Measurements from ENCODE around the gene MAP3K7. TPM values are rescaled to one million over a fixed set of nuclear protein-coding genes. Genes with fewer than 3 reads are reported as not detected.

Gene MAP3K7
- total RNA-seq, 2 experiments from 2014 or later, result 9.0 to 9.3 TPM

DNA sequence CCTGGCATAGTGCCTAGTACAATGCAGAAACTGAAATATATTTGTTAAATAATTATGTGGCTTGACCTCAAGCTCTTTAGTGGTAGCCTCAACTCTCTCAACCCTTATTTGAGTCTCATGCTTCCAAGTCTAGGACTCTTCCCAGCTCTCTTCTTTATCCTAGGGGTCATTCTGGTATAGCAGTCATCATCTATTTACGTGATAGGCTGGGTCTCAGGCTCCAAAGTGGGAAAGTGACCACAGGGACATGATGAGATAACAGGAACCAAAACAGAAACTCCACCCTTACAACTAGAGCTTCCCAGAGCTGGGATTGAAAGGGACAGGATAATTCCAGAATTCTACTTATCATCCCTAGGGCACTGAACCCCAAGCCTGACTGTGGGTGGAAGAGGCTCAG, 17.7 kb upstream of the MAP3K7 start:
- Mint-ChIP-seq H3K9me3 (no peaks in the 10 kb centered on the region), H3K4me3 (no peak overlapping the region), H3K27me3 (peaks cover 52% of the 10 kb centered on the region), H3K27ac (no peak overlapping the region), H3K36me3 (ENCODE audit: low read depth) (no peaks in the 10 kb centered on the region), H3K4me1 (ENCODE audit: low read depth) (no peaks in the 10 kb centered on the region)
- H3K4me1 ChIP-seq (ENCODE audit: insufficient read depth, low read length), result no peaks in the 10 kb centered on the region
- H3K36me3 ChIP-seq (ENCODE audit: insufficient read depth, low read length), result no peaks in the 10 kb centered on the region
- POLR2A ChIA-PET, result no interaction called here
- intact Hi-C loops (cut with DNase I, micrococcal nuclease), result no loop called here
- ATAC-seq (ENCODE audit: poor library complexity) (no peak), DNase-seq (no peak)
- TF ChIP-seq, protein P1, sequence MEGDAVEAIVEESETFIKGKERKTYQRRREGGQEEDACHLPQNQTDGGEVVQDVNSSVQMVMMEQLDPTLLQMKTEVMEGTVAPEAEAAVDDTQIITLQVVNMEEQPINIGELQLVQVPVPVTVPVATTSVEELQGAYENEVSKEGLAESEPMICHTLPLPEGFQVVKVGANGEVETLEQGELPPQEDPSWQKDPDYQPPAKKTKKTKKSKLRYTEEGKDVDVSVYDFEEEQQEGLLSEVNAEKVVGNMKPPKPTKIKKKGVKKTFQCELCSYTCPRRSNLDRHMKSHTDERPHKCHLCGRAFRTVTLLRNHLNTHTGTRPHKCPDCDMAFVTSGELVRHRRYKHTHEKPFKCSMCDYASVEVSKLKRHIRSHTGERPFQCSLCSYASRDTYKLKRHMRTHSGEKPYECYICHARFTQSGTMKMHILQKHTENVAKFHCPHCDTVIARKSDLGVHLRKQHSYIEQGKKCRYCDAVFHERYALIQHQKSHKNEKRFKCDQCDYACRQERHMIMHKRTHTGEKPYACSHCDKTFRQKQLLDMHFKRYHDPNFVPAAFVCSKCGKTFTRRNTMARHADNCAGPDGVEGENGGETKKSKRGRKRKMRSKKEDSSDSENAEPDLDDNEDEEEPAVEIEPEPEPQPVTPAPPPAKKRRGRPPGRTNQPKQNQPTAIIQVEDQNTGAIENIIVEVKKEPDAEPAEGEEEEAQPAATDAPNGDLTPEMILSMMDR (IDR thresholded peaks at IDR 0.05), result no peak
- H3K9me3 ChIP-seq (ENCODE audit: control insufficient read depth in 1 of 2, insufficient read depth in 1 of 2, low read length in 2 of 2), result no peaks in the 10 kb centered on the region
- no peak overlapping the region for H3K27ac ChIP-seq (ENCODE audit: low read depth in 1 of 2, low read length in 2 of 2)
- CTCF ChIA-PET, result no interaction called here
- H3K4me3 ChIP-seq (ENCODE audit: low read length), result no peak overlapping the region
- peaks cover 0 to 11% of the 10 kb centered on the region in 2 experiments for H3K27me3 ChIP-seq (ENCODE audit: control insufficient read depth in 1 of 2, insufficient read depth in 2 of 2, low read length in 2 of 2)

DNA sequence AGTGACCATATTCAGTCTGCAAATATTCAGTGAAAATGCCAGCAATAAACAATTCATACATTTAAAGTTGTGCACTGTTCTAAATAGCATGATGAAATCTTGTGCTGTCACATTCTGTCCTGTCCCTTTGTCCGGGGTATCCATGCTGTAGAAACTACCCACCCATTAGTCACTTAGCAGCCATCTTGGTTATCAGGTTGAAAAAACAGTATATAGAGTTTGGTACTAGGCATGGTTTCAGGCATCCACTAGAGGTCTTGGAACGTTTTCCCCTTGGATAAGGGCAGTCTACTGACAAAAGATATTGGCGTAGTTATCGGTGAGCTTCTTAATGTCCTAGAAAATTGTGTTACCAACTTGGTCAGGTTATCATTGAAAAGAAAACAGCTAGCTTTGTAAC, 12.3 kb upstream of the MAP3K7 start:
- Mint-ChIP-seq H3K4me1 (ENCODE audit: low read depth) (no peaks in the 10 kb centered on the region), H3K4me3 (no peak overlapping the region), H3K9me3 (no peaks in the 10 kb centered on the region), H3K36me3 (ENCODE audit: low read depth) (no peaks in the 10 kb centered on the region), H3K27ac (no peak overlapping the region), H3K27me3 (peaks cover 59% of the 10 kb centered on the region)
- ATAC-seq (ENCODE audit: poor library complexity) (no peak), DNase-seq (no peak)
- Histone ChIP-seq H3K36me3 (ENCODE audit: insufficient read depth, low read length) (no peaks in the 10 kb centered on the region), H3K27me3 (ENCODE audit: control insufficient read depth in 1 of 2, insufficient read depth in 2 of 2, low read length in 2 of 2) (peaks cover 10 to 26% of the 10 kb centered on the region in 2 experiments), H3K4me1 (ENCODE audit: insufficient read depth, low read length) (no peaks in the 10 kb centered on the region), H3K4me3 (ENCODE audit: low read length) (no peak overlapping the region), H3K27ac (ENCODE audit: low read depth in 1 of 2, low read length in 2 of 2) (no peak overlapping the region), H3K9me3 (ENCODE audit: control insufficient read depth in 1 of 2, insufficient read depth in 1 of 2, low read length in 2 of 2) (no peaks in the 10 kb centered on the region)
- TF ChIP-seq, protein P1 (IDR thresholded peaks at IDR 0.05), result no peak
- ChIA-PET CTCF (interaction anchor here (0.9 to 1.3 kb wide), 2 partner anchors 10 to 12 kb away, joined by 4 read pairs; partner anchors contain the start of gene MAP3K7), POLR2A (no interaction called here)
- intact Hi-C loops (cut with DNase I, micrococcal nuclease), result no loop called here

DNA sequence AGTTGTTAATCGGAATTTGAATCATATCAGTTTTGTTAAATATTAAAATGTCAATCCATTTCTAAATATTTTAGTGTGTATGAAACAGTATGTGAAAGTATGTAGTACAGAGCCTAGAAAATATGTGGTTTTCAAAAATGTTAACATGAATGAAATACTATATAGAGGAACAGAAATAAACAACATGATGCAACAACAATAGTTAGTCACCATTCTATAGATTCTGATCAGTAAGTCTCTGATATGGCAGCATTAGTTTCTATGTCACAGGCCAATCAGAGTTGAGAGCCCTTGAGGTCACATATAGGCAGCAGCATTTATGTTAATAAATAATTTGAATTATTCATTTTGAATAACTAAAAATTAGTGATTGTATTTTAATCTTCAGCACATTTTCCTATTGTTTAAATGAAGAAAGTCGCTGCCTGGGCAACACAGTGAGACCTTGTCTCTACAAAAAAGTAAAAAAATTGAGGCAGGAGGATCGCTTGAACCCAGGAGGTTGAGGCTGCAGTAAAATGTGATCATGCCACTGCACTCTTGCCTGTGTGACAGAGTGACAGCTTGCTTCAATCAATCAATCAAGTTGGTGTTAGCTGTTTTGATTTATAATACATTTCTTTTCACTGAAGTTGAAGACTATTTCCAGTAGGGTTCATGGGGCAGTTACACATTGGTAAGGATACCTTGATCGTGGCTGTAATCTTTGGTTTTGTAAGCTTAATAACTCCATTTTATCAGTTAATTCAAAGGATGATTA, 11.5 kb upstream of the MAP3K7 start:
- POLR2A ChIA-PET, result no interaction called here
- no peak overlapping the region for H3K4me3 ChIP-seq (ENCODE audit: low read length)
- Mint-ChIP-seq H3K4me3 (no peak overlapping the region), H3K27me3 (peaks cover 60% of the 10 kb centered on the region), H3K27ac (no peak overlapping the region), H3K36me3 (ENCODE audit: low read depth) (no peaks in the 10 kb centered on the region), H3K9me3 (no peaks in the 10 kb centered on the region), H3K4me1 (ENCODE audit: low read depth) (no peaks in the 10 kb centered on the region)
- ATAC-seq (ENCODE audit: poor library complexity), result no peak
- peaks cover 15 to 31% of the 10 kb centered on the region in 2 experiments for H3K27me3 ChIP-seq (ENCODE audit: control insufficient read depth in 1 of 2, insufficient read depth in 2 of 2, low read length in 2 of 2)
- TF ChIP-seq, protein P1 (IDR thresholded peaks at IDR 0.05), result no peak
- no peaks in the 10 kb centered on the region for H3K9me3 ChIP-seq (ENCODE audit: control insufficient read depth in 1 of 2, insufficient read depth in 1 of 2, low read length in 2 of 2)
- H3K4me1 ChIP-seq (ENCODE audit: insufficient read depth, low read length), result no peaks in the 10 kb centered on the region
- CTCF ChIA-PET, result interaction anchor here (0.9 to 1.3 kb wide), 2 partner anchors 11 kb away, joined by 4 read pairs; partner anchors contain the start of gene MAP3K7
- H3K36me3 ChIP-seq (ENCODE audit: insufficient read depth, low read length), result no peaks in the 10 kb centered on the region
- intact Hi-C loops (cut with DNase I, micrococcal nuclease), result no loop called here
- no peak for DNase-seq
- H3K27ac ChIP-seq (ENCODE audit: low read depth in 1 of 2, low read length in 2 of 2), result no peak overlapping the region

All from CD4-positive, alpha-beta T cell (primary cell).